Measurements from ENCODE around the gene PDCD2L. TPM values are rescaled to one million over a fixed set of nuclear protein-coding genes. Genes with fewer than 3 reads are reported as not detected.
A peak's percentile ranks its signal among the peaks of the same experiment; 100 is the strongest.

PDCD2L gene
- polyA plus RNA-seq, 1 experiment: 14.0 TPM

DNA sequence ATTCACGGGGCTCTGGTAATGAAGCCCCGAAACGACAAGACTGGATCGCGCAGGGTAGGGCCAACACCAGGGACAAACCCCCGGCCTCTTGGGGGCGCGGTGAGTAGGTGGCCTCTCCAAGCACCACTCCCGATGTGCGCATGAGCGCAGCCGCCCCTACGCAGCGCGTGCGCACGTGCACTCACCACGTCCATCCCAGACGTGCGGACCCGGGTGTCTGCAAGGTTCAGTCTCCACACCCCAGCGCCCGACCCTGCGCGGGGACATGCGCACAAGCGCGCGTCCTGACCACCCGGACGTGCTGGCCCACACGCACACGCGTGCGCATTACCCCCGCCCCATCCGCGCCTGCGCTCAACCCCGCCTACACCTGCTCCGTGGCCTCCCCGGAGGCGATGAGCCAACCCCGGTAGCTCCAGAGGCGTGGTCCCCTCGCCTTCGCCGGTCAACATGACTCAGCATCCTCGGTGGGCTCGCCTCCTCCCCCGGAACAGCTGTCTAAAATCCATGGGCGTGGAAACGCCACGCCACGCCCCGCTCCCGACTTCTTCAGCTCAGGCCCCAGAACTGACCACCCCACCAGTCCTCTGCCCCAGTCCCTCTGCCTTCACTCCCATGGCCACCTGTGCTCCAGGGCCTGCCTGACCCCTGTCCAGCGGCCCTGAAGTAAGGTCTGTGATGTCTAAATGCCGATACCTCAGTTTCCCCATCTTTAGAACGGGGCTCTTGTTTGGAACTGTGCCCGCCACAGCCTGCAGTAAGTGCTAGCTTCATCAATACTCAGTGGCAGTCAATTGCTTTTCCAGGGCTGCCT is 44.9 kb upstream of the PDCD2L start:
- TF ChIP-seq, protein P1, sequence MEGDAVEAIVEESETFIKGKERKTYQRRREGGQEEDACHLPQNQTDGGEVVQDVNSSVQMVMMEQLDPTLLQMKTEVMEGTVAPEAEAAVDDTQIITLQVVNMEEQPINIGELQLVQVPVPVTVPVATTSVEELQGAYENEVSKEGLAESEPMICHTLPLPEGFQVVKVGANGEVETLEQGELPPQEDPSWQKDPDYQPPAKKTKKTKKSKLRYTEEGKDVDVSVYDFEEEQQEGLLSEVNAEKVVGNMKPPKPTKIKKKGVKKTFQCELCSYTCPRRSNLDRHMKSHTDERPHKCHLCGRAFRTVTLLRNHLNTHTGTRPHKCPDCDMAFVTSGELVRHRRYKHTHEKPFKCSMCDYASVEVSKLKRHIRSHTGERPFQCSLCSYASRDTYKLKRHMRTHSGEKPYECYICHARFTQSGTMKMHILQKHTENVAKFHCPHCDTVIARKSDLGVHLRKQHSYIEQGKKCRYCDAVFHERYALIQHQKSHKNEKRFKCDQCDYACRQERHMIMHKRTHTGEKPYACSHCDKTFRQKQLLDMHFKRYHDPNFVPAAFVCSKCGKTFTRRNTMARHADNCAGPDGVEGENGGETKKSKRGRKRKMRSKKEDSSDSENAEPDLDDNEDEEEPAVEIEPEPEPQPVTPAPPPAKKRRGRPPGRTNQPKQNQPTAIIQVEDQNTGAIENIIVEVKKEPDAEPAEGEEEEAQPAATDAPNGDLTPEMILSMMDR (IDR thresholded peaks at IDR 0.05; ENCODE audit: low read depth, low read length): peak; percentile 59
- Histone ChIP-seq H3K4me3 (ENCODE audit: low read depth, low read length) (peak overlapping the region; percentile 56), H3K9me3 (ENCODE audit: control insufficient read depth, insufficient read depth, low read length) (no peaks in the 10 kb centered on the region; the same call in 1 of the 2 replicates), H3K27me3 (ENCODE audit: control insufficient read depth, insufficient read depth, low read length) (no peaks in the 10 kb centered on the region), H3K27ac (ENCODE audit: low read depth, low read length) (peak overlapping the region; percentile 70)
- ChIA-PET POLR2A (interaction anchor here (0.5 to 1.0 kb wide), 6 partner anchors 10 to 140 kb away, joined by 3 read pairs; partner anchors contain the start of gene WTIP), CTCF (interaction anchor here (0.6 to 6.2 kb wide), 14 partner anchors 8 to 568 kb away, joined by 3 to 54 read pairs (median 3); partner anchors contain the start of gene ZNF30)
- DNase-seq (ENCODE audit: low read depth, low spot score): peak; percentile 95

DNA sequence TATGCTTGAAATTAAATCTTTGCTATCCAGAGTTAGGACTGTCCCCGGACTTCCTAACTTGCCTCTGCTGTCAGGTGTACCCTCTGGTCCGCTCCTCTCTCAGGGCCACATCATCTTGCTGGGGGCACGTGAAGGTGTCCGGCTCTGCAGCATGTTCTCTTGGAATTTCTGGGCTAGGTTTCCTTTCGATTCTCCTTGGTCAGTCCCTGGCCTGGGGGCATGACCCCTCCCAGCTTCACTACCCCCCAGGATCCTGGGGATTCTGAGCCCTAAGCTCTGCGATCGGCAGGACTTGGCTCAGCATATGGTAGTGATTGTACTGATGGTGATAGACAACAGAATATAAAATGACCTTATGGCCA is 44.3 kb upstream of the PDCD2L start:
- DNase-seq (ENCODE audit: low read depth, low spot score): no peak
- TF ChIP-seq, protein P1 (IDR thresholded peaks at IDR 0.05; ENCODE audit: low read depth, low read length): no peak
- POLR2A ChIA-PET: interaction anchor here (0.8 to 1.0 kb wide), 2 partner anchors 18 to 122 kb away, joined by 3 read pairs; partner anchors contain the start of gene WTIP
- peak overlapping the region; percentile 70 for H3K27ac ChIP-seq (ENCODE audit: low read depth, low read length)
- H3K9me3 ChIP-seq (ENCODE audit: control insufficient read depth, insufficient read depth, low read length): no peaks in the 10 kb centered on the region; the same call in 1 of the 2 replicates
- H3K27me3 ChIP-seq (ENCODE audit: control insufficient read depth, insufficient read depth, low read length): no peaks in the 10 kb centered on the region
- CTCF ChIA-PET: interaction anchor here (0.6 to 6.2 kb wide), 9 partner anchors 8 to 353 kb away, joined by 3 to 54 read pairs (median 3); no protein-coding TSS in a partner anchor
- H3K4me3 ChIP-seq (ENCODE audit: low read depth, low read length): peak overlapping the region; percentile 56

DNA sequence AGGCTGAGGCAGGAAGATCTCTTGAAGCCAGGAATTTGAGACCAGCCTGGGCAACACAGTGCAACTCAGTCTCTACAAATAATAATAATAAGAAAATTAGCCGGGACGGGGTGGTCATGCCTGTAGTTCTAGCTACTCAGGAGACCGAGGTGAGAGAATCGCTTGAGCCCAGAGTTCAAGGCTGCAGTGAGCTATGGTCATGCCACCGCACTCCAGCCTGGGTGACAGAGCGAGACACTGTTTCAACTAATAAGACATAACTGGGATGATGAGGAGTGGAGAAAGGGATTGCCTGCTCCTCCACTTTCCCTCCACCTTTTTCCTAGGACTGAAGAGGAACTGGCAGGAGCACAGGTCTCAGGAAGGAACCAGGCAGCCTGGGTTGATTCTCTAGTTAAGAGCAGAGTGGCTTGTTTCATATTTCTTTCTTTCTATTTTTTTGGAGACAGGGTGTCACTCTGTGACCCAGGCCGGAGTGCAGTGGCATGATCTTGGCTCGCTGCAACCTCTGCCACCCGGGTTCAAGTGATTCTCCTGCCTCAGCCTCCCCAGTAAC is 43.8 kb upstream of the PDCD2L start:
- Histone ChIP-seq H3K27me3 (ENCODE audit: control insufficient read depth, insufficient read depth, low read length) (no peaks in the 10 kb centered on the region), H3K9me3 (ENCODE audit: control insufficient read depth, insufficient read depth, low read length) (no peaks in the 10 kb centered on the region; the same call in 1 of the 2 replicates), H3K27ac (ENCODE audit: low read depth, low read length) (no peak overlapping the region), H3K4me3 (ENCODE audit: low read depth, low read length) (no peak overlapping the region)
- TF ChIP-seq, protein P1 (IDR thresholded peaks at IDR 0.05; ENCODE audit: low read depth, low read length): no peak
- ChIA-PET CTCF (interaction anchor here (1.4 kb wide), 1 partner anchor 140 kb away, joined by 3 read pairs; no protein-coding TSS in a partner anchor), POLR2A (interaction anchor here (1.0 kb wide), 1 partner anchor 17 kb away, joined by 3 read pairs; no protein-coding TSS in a partner anchor)
- no peak for DNase-seq (ENCODE audit: low read depth, low spot score)

DNA sequence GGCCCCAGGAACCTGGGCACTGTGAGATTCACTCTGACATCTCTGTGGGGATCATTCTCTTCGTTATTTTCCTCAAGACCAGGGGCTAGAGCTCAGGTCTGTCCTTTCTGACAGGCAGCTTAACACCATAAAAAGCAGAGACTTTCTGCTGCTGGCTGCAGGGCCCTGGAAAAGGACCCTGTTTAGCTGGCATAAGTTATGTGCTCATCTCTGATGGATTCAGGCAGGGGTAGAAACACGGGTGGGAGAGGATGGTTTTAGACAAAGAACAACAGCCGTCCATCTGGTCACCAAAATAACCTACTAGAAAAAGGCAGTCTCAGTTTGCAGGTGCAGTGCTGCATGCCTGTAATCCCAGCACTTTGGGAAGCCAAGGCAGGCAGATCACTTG is 41.5 kb upstream of the PDCD2L start:
- ChIA-PET POLR2A (no interaction called here), CTCF (interaction anchor here (0.9 kb wide), 1 partner anchor 16 kb away, joined by 3 read pairs; no protein-coding TSS in a partner anchor)
- H3K9me3 ChIP-seq (ENCODE audit: control insufficient read depth, insufficient read depth, low read length): no peaks in the 10 kb centered on the region; the same call in 1 of the 2 replicates
- H3K27me3 ChIP-seq (ENCODE audit: control insufficient read depth, insufficient read depth, low read length): no peaks in the 10 kb centered on the region
- no peak overlapping the region for H3K4me3 ChIP-seq (ENCODE audit: low read depth, low read length)
- TF ChIP-seq, protein P1 (IDR thresholded peaks at IDR 0.05; ENCODE audit: low read depth, low read length): no peak
- H3K27ac ChIP-seq (ENCODE audit: low read depth, low read length): no peak overlapping the region
- no peak for DNase-seq (ENCODE audit: low read depth, low spot score)

Measured in AG04450 (cell line).